Subcutaneous abdominal adipose tissue (tissue), 5 donors: ENCODE measurements around the gene RPL26.

Source experiments
- H3K27ac ChIP-seq: one replicate; pipeline ENCODE4 v1.7.0; 2013; ENCODE audit warnings: low read depth, mild to moderate bottlenecking, inconsistent platforms, low read length, moderate library complexity
- H3K27me3 ChIP-seq, 5 donors: one replicate each; pipeline ENCODE4 v1.7.0; 2013; ENCODE audit warnings: low read length in 5 of 5, inconsistent platforms in 1 of 5; ENCODE audit not compliant: control insufficient read depth in 5 of 5, insufficient read depth in 4 of 5
- H3K36me3 ChIP-seq, 5 donors: one replicate each; pipeline ENCODE4 v1.7.0; 2013; ENCODE audit warnings: low read length in 5 of 5; ENCODE audit not compliant: control insufficient read depth in 5 of 5, insufficient read depth in 5 of 5
- H3K4me1 ChIP-seq, 5 donors: one replicate each; pipeline ENCODE4 v1.7.0; 2013; ENCODE audit warnings: low read length in 5 of 5, mild to moderate bottlenecking in 3 of 5, moderate library complexity in 1 of 5; ENCODE audit not compliant: control insufficient read depth in 5 of 5, insufficient read depth in 5 of 5
- H3K4me3 ChIP-seq, 5 donors: one replicate each; pipeline ENCODE4 v1.7.0; 2013; ENCODE audit warnings: low read length in 5 of 5, low read depth in 1 of 5
- H3K9ac ChIP-seq, 5 donors: one replicate each; pipeline ENCODE4 v1.7.0; 2013; ENCODE audit warnings: low read length in 5 of 5, mild to moderate bottlenecking in 4 of 5, moderate library complexity in 3 of 5
- H3K9me3 ChIP-seq, 5 donors: one replicate each; pipeline ENCODE4 v1.7.0; 2013; ENCODE audit warnings: low read length in 5 of 5; ENCODE audit not compliant: control insufficient read depth in 5 of 5
- donor health status: healthy.
- donor health status: healthy.
- donor health status: healthy.
- donor health status: healthy.
- donor health status: healthy.

RPL26 gene

GRCh38 chr17:8372422-8372821 is 10.6 kb downstream of the RPL26 start:
- no peaks in the 10 kb centered on the region for H3K9me3 ChIP-seq
- peaks cover 3 to 33% (median 19%) of the 10 kb centered on the region in 5 donors for H3K4me1 ChIP-seq

DNA sequence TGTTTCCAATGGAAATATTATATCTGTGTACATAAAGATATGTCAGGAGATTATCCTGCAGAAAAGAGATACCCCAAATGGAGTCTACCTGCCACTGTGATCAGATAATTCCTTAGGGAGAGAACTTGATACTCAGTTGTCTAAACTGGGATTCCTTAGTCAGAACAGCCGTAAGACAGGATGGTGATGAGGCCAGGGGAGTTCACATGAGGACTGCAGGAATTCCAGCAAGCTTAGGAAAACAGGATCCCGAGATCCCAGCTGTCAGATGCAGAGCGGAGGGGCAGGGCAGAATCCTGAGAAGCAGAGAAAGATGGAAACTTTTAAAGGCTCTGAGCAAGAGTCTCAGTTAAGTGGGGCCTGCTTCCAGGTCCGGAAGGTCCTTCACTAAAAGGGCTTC is 11.2 kb downstream of the RPL26 start:
- Histone ChIP-seq H3K27me3 (no peaks in the 10 kb centered on the region), H3K9me3 (no peaks in the 10 kb centered on the region), H3K4me3 (no peak overlapping the region), H3K36me3 (peaks cover 9 to 20% (median 19%) of the 10 kb centered on the region in 5 donors), H3K27ac (peak overlapping the region; percentile 41), H3K4me1 (peaks cover 3 to 33% (median 15%) of the 10 kb centered on the region in 5 donors), H3K9ac (no peak overlapping the region)

More at GRCh38 chr17:8372422-8372821, 10.6 kb downstream of the RPL26 start:
- Histone ChIP-seq H3K4me3 (no peak overlapping the region), H3K27ac (peak overlapping the region; percentile 41), H3K9ac (no peak overlapping the region), H3K36me3 (peaks cover 9 to 25% (median 22%) of the 10 kb centered on the region in 5 donors), H3K27me3 (no peaks in the 10 kb centered on the region)

- Histone ChIP-seq H3K9me3 (no peaks in the 10 kb centered on the region), H3K4me3 (no peak overlapping the region), H3K36me3 (peaks cover 9 to 21% (median 19%) of the 10 kb centered on the region in 5 donors), H3K9ac (no peak overlapping the region), H3K4me1 (peaks cover 0 to 29% (median 3%) of the 10 kb centered on the region in 5 donors), H3K27me3 (no peaks in the 10 kb centered on the region), H3K27ac (peak overlapping the region; percentile 6)
Measured at GRCh38 chr17:8369944-8370343, 13.0 kb downstream of the RPL26 start.

DNA sequence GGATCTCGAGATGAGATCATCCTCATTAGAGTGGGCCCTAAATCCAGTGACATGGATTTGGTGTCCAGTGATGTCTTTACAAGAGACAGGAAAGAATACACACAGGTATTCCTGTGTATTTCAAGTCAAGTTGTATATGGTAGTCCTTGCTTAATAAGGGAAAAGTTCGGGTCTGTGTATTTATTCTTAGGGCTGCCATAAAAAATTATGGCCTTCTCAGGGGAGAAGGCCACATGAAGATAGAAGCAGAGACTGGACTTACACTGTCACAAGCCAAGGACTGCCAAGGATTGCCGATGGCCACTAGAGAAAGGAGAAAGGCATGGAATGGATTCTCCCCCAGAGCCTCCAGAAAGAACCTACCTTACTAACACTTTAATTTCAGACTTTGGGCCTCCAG is 14.8 kb downstream of the RPL26 start:
- Histone ChIP-seq H3K4me3 (no peak overlapping the region), H3K9me3 (no peaks in the 10 kb centered on the region), H3K27me3 (no peaks in the 10 kb centered on the region), H3K27ac (peak overlapping the region; percentile 30), H3K4me1 (peaks cover 0 to 35% (median 4%) of the 10 kb centered on the region in 5 donors), H3K36me3 (peaks cover 9 to 23% (median 19%) of the 10 kb centered on the region in 5 donors), H3K9ac (no peak overlapping the region)

- Histone ChIP-seq H3K9me3 (no peaks in the 10 kb centered on the region), H3K9ac (peak overlapping the region in 3 of 5 donors; percentile 35 to 43 (median 41)), H3K4me3 (no peak overlapping the region), H3K27me3 (no peaks in the 10 kb centered on the region), H3K27ac (peak overlapping the region; percentile 74), H3K4me1 (peaks cover 0 to 37% (median 4%) of the 10 kb centered on the region in 5 donors), H3K36me3 (peaks cover 9 to 20% (median 18%) of the 10 kb centered on the region in 5 donors)
Measured at GRCh38 chr17:8366231-8366630, 16.8 kb downstream of the RPL26 start.

GRCh38 chr17:8365143-8365542 is 17.9 kb downstream of the RPL26 start:
- Histone ChIP-seq H3K27ac (peak overlapping the region; percentile 60), H3K4me1 (peaks cover 0 to 43% (median 4%) of the 10 kb centered on the region in 5 donors), H3K27me3 (no peaks in the 10 kb centered on the region), H3K4me3 (no peak overlapping the region), H3K9ac (peak overlapping the region in 2 of 5 donors; percentile 22 to 48), H3K9me3 (no peaks in the 10 kb centered on the region), H3K36me3 (peaks cover 7 to 19% (median 18%) of the 10 kb centered on the region in 5 donors)

- H3K9ac ChIP-seq = no peak overlapping the region
- no peaks in the 10 kb centered on the region for H3K27me3 ChIP-seq
- H3K9me3 ChIP-seq = no peaks in the 10 kb centered on the region
- no peak overlapping the region for H3K4me3 ChIP-seq
- peaks cover 0 to 55% (median 10%) of the 10 kb centered on the region in 5 donors for H3K4me1 ChIP-seq
- peaks cover 0 to 3% (median 0%) of the 10 kb centered on the region in 5 donors for H3K36me3 ChIP-seq
- peak overlapping the region; percentile 81 for H3K27ac ChIP-seq
Measured at GRCh38 chr17:8362651-8363332, 20.2 kb downstream of the RPL26 start.

GRCh38 chr17:8360751-8361150 is 22.2 kb downstream of the RPL26 start:
- Histone ChIP-seq H3K9ac (peak overlapping the region in 2 of 5 donors; percentile 31 to 47), H3K9me3 (no peaks in the 10 kb centered on the region), H3K4me1 (peaks cover 0 to 47% (median 10%) of the 10 kb centered on the region in 5 donors), H3K27me3 (no peaks in the 10 kb centered on the region), H3K4me3 (no peak overlapping the region), H3K27ac (peak overlapping the region; percentile 81), H3K36me3 (peaks cover 0 to 3% (median 0%) of the 10 kb centered on the region in 5 donors)

- no peak overlapping the region for H3K4me3 ChIP-seq
Measured at GRCh38 chr17:8360260-8360659, 22.7 kb downstream of the RPL26 start.

DNA sequence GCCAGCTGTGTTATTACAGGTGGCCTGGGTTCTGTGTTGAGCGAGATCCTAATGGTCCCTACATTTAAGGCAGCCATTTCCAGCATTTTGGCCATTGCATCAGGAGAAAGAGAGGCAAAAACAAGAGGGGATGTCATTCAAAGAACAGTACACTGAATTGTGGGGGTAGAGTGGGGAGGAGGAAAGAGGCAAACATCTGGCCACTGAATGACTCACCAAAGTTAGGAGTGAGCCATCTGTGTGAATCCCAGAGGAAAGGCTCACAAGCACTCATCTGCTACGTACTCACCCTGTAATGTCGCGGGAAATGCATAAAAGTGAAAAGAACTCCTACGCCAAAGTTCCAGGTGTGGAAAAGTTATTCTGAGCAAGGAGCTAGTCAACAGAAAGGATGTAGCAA is 23.2 kb downstream of the RPL26 start:
- Histone ChIP-seq H3K27me3 (no peaks in the 10 kb centered on the region), H3K36me3 (peaks cover 0 to 3% (median 0%) of the 10 kb centered on the region in 5 donors), H3K4me1 (peaks cover 0 to 40% (median 10%) of the 10 kb centered on the region in 5 donors), H3K9ac (peak overlapping the region in 3 of 5 donors; percentile 2 to 71 (median 56)), H3K4me3 (no peak overlapping the region), H3K27ac (peak overlapping the region; percentile 79), H3K9me3 (no peaks in the 10 kb centered on the region)

More at GRCh38 chr17:8360260-8360659, 22.7 kb downstream of the RPL26 start:
- no peaks in the 10 kb centered on the region for H3K9me3 ChIP-seq
- peaks cover 0 to 3% (median 0%) of the 10 kb centered on the region in 5 donors for H3K36me3 ChIP-seq
- H3K4me1 ChIP-seq = peaks cover 0 to 43% (median 10%) of the 10 kb centered on the region in 5 donors
- H3K27me3 ChIP-seq = no peaks in the 10 kb centered on the region
- H3K9ac ChIP-seq = no peak overlapping the region
- peak overlapping the region; percentile 81 for H3K27ac ChIP-seq
